Pancreas (tissue), 10 donors: ENCODE results near the gene HINFP. TPM values are rescaled to one million over a fixed set of nuclear protein-coding genes. Genes with fewer than 3 reads are reported as not detected.

Source experiments
- ATAC-seq, 4 donors: fragments of 200-7000 bp; cut with Tn5 transposase; one replicate each; pipeline versions ENCODE4 v1.8.0 to v1.9.1; 2020; ENCODE audit warnings: mild to moderate bottlenecking in 4 of 4, moderate library complexity in 4 of 4
- DNase-seq, 6 donors: peaks; one replicate each; pipeline ENCODE4 v3.0.0-alpha.2; 2020
- FAIRE-seq: peaks from 2 replicates; lab custom pipeline; 2012; peaks lifted over from hg19 to GRCh38; lab: Jason Lieb, UNC
- H3K27ac ChIP-seq, 4 donors: fragments of 200-600 bp; sonication (generic); 1 replicate in 3 of 4; 2 replicates in 1 of 4; pipeline versions ENCODE4 v1.5.0 to v1.8.0; 2020
- H3K27me3 ChIP-seq, 4 donors: fragments of 200-600 bp; one replicate each; pipeline ENCODE4 v1.8.0; 2021
- H3K36me3 ChIP-seq, 3 donors: fragments of 200-600 bp; sonication (generic) in 1 of 3; one replicate each; pipeline versions ENCODE4 v1.5.0 to v1.8.0; 2020 to 2021
- H3K4me1 ChIP-seq, 3 donors: fragments of 200-600 bp; one replicate each; pipeline ENCODE4 v1.8.0; 2021
- H3K4me3 ChIP-seq, 4 donors: fragments of 200-600 bp; sonication (generic) in 2 of 4; one replicate each; pipeline versions ENCODE4 v1.5.0 to v1.8.0; 2020 to 2021
- H3K9me3 ChIP-seq, 4 donors: fragments of 200-600 bp; one replicate each; pipeline ENCODE4 v1.8.0; 2021
- WGBS, 2 donors: extraction: QIAGEN DNeasy Blood & Tissue Kit; methylation state at CpG; one replicate each; pipeline ENCODE4 v1.1.7; 2013; 5-methylcytosine and 5-hydroxymethylcytosine counted together
- intact Hi-C, 3 donors: fragments of 100-400 bp; cut with DNase I; formaldehyde crosslinking; loops; one replicate each; pipeline versions ENCODE4 v1.11.1 to v1.14.2; 2022
- polyA plus RNA-seq, 2 donors: library from polyadenylated mRNA; stranded (reverse); fragments of 200-250 nt; gene quantifications; one replicate each; pipeline ENCODE4 v1.2.3, GENCODE V29; 2013
- total RNA-seq, 6 donors: library from RNA; stranded (reverse); fragmentation: NEBNext Ultra II Directional in 4 of 6; extraction: Animal tissue kit (Norgen Biotek cat#: 25700) in 4 of 6; gene quantifications; one replicate each; pipeline versions ENCODE4 v1.2.1 to v1.2.4, GENCODE V29; 2021 to 2023
- TF ChIP-seq, protein P1 (sequence below), 4 donors: fragments of 200-600 bp; sonication (generic) in 3 of 4; IDR thresholded peaks; one replicate each; pipeline versions ENCODE4 v1.5.0 to v1.8.0; 2021; ENCODE audit warnings: antibody characterized with exemption in 4 of 4
- donor health status: healthy with polysubstance abuse.
- donor health status: DM: no; HTN: no; CAD: no; lungs with moderate emphysema.
- donor health status: DM: no; HTN: no; CAD: no.
- donor health status: control.
- donor health status: control.
- donor health status: Bipolar disorder and iron deficiency.
- donor health status: DM: yes; HTN: yes; CAD: no.
- donor health status: DM: no; HTN: no; CAD: no.
- donor health status: DM: no; HTN: no; CAD: no.
- donor health status: DM: yes; HTN: yes; CAD: no.

The HINFP gene
- total RNA-seq (10 to 100 TPM in 3 of 6 donors, 1 to 10 TPM in 3; 8.6 to 19.3 (median 11.3) TPM), polyA plus RNA-seq (10 to 100 TPM; 16.7 to 21.3 TPM)

- Histone ChIP-seq H3K4me3 (peak within 1 kb of the TSS; percentile 72 to 93 (median 79)), H3K9me3 (no peaks in the 10 kb centered on the region), H3K4me1 (peaks cover 6 to 15% (median 12%) of the 10 kb centered on the region in 3 donors), H3K36me3 (no peaks in the 10 kb centered on the region), H3K27me3 (no peaks in the 10 kb centered on the region), H3K27ac (peak within 1 kb of the TSS; percentile 39 to 64 (median 55))
- intact Hi-C loops: no loop called here
- FAIRE-seq: peak; percentile 73
- TF ChIP-seq, protein P1, sequence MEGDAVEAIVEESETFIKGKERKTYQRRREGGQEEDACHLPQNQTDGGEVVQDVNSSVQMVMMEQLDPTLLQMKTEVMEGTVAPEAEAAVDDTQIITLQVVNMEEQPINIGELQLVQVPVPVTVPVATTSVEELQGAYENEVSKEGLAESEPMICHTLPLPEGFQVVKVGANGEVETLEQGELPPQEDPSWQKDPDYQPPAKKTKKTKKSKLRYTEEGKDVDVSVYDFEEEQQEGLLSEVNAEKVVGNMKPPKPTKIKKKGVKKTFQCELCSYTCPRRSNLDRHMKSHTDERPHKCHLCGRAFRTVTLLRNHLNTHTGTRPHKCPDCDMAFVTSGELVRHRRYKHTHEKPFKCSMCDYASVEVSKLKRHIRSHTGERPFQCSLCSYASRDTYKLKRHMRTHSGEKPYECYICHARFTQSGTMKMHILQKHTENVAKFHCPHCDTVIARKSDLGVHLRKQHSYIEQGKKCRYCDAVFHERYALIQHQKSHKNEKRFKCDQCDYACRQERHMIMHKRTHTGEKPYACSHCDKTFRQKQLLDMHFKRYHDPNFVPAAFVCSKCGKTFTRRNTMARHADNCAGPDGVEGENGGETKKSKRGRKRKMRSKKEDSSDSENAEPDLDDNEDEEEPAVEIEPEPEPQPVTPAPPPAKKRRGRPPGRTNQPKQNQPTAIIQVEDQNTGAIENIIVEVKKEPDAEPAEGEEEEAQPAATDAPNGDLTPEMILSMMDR (IDR thresholded peaks at IDR 0.05): no peak
- WGBS, 2 donors: 0 to 1% methylated on average over 54 of the region's 54 CpGs
- ATAC-seq: peak; percentile 97 to 100 (median 99)
- peak; percentile 98 to 100 (median 100) for DNase-seq
Measured at GRCh38 chr11:119121008-119121810, at the start of gene HINFP. Gene HINFP (plus strand): TSS chr11:119121580. CDS start chr11:119126945, 5,365 bp downstream.

DNA sequence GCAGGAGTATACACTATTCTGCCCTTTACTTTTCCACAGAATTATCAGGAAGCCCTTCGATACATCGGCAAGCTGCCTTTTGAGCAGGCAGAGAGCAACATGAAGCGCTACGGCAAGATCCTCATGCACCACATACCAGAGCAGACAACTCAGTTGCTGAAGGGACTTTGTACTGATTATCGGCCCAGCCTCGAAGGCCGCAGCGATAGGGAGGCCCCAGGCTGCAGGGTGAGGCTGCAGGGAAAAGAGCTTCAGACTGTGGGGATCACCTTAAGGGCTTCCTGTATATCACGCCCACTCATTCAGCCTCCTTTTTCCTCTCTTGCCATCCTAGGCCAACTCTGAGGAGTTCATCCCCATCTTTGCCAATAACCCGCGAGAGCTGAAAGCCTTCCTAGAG is 43.5 kb upstream of the HINFP start:
- no peak for DNase-seq

GRCh38 chr11:119078675-119079420 is 42.5 kb upstream of the HINFP start:
- Histone ChIP-seq H3K36me3 (peaks cover 0 to 64% (median 51%) of the 10 kb centered on the region in 3 donors), H3K9me3 (no peaks in the 10 kb centered on the region), H3K27me3 (no peaks in the 10 kb centered on the region), H3K4me1 (no peaks in the 10 kb centered on the region), H3K27ac (no peak overlapping the region), H3K4me3 (no peak overlapping the region)
- TF ChIP-seq, protein P1 (IDR thresholded peaks at IDR 0.05): no peak
- 90 to 92% methylated on average over 19 of the region's 19 CpGs for WGBS, 2 donors
- ATAC-seq (no peak), FAIRE-seq (no peak), DNase-seq (no peak)
- intact Hi-C loops: no loop called here

More for the DNA sequence above, 43.5 kb upstream of the HINFP start:
- Histone ChIP-seq H3K36me3 (peaks cover 4 to 74% (median 61%) of the 10 kb centered on the region in 3 donors), H3K27me3 (no peaks in the 10 kb centered on the region), H3K27ac (no peak overlapping the region), H3K4me3 (no peak overlapping the region), H3K4me1 (no peaks in the 10 kb centered on the region), H3K9me3 (no peaks in the 10 kb centered on the region)
- FAIRE-seq (no peak), ATAC-seq (no peak)
- TF ChIP-seq, protein P1 (IDR thresholded peaks at IDR 0.05): no peak
- intact Hi-C loops: no loop called here
- WGBS, 2 donors: 94 to 95% methylated on average over 10 to 11 of the region's 11 CpGs

DNA sequence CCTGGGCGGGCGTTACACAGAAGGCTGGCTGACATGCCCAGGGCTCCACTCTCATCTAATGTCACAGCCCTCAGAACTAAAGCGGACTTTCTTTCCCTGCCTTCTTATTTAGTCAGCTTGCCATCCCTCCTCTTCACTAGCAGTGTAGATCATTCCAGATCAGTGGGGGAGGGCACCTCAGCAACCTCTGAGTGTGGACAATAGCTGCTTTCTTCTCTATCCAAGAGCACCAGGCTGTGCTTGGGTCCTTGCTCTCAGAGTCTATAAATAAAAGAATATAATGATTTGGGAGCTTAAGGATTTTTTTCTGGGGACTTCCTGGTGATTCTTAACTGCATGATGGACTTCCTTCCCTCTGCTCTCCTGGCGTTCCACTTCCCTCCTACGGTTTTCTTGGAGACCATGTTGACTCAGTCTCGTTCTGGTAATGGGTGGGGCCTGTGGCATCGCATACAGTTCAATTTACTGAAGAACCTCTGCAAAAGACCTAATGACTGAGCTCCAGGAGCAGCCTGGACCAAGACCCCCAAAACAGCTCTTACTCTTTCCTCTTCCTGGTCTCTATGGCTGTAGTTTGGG is 39.6 kb upstream of the HINFP start:
- Histone ChIP-seq H3K36me3 (peaks cover 0 to 48% (median 34%) of the 10 kb centered on the region in 3 donors), H3K27ac (peak overlapping the region in 1 of 4 donors; percentile 6), H3K4me3 (no peak overlapping the region), H3K4me1 (peaks cover 0 to 9% (median 9%) of the 10 kb centered on the region in 3 donors), H3K27me3 (no peaks in the 10 kb centered on the region), H3K9me3 (no peaks in the 10 kb centered on the region)
- FAIRE-seq: no peak
- 75 to 79% methylated on average over 7 of the region's 7 CpGs for WGBS, 2 donors
- ATAC-seq: no peak
- TF ChIP-seq, protein P1 (IDR thresholded peaks at IDR 0.05): no peak
- no peak for DNase-seq
- intact Hi-C loops: no loop called here
